GM12865 (cell line): Measurements from ENCODE around the gene MRM3.
"Not testable (repeated sequence)": the region's sequence is repeated elsewhere in the genome, so short reads cannot be mapped to it uniquely, and the experiment has no call there.

Experiments used
- DNase-seq: peaks from one replicate; pipeline ENCODE4 v3.0.0; 2010; ENCODE audit warnings: low read depth
- H3K4me3 ChIP-seq: 2 replicates; pipeline ENCODE4 v1.5.1; 2011; ENCODE audit warnings: mild to moderate bottlenecking, low read depth, low read length, control low read depth
- TF ChIP-seq, protein P1 (sequence below): IDR thresholded peaks from 2 replicates; pipeline ENCODE4 v1.5.1; 2011; ENCODE audit warnings: low read length, control low read depth, low read depth, inconsistent platforms; ENCODE audit not compliant: insufficient read depth; ENCODE audit errors: missing control alignments

MRM3 gene

DNA sequence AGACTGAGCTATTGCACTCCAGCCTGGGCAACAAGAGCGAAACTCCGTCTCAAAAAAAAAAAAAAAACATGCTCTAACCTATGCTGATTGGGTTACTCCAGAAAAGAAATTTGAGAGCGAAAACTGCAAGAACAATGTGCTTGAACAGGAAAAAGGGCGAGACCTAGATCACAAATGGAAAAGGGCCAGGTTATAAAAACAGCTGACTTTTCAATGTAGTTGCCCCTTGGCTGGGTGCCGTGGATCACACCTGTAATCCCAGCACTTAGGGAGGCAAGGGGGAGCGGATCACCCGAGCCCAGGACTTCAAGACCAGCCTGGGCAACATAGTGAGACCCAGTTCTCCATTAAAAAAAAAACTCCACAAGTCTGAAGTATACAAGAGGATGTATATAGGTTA, 48.8 kb downstream of the MRM3 start:
- TF ChIP-seq, protein P1, sequence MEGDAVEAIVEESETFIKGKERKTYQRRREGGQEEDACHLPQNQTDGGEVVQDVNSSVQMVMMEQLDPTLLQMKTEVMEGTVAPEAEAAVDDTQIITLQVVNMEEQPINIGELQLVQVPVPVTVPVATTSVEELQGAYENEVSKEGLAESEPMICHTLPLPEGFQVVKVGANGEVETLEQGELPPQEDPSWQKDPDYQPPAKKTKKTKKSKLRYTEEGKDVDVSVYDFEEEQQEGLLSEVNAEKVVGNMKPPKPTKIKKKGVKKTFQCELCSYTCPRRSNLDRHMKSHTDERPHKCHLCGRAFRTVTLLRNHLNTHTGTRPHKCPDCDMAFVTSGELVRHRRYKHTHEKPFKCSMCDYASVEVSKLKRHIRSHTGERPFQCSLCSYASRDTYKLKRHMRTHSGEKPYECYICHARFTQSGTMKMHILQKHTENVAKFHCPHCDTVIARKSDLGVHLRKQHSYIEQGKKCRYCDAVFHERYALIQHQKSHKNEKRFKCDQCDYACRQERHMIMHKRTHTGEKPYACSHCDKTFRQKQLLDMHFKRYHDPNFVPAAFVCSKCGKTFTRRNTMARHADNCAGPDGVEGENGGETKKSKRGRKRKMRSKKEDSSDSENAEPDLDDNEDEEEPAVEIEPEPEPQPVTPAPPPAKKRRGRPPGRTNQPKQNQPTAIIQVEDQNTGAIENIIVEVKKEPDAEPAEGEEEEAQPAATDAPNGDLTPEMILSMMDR, result no peak
- no peak for DNase-seq
- H3K4me3 ChIP-seq, result no peak overlapping the region

DNA sequence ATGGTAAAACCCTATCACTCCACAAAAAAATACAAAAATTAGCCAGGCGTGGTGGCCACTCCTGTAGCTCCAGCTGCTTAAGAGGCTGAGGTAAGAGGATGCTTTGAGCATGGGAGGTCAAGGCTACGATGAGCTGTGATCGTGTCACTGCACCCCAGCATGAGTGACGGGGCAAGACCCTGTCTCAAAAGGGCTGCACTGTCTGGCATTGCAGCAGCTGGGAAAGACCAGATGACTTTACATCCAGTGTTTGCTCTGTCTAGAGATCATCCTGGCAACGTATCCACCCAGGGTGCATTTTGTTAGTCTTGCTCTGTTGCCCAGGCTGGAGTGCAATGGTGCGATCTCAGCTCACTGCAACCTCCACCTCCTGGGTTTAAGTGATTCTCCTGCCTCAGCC, 52.0 kb downstream of the MRM3 start:
- DNase-seq, result no peak
- H3K4me3 ChIP-seq, result no peak overlapping the region
- TF ChIP-seq, protein P1, result no peak

DNA sequence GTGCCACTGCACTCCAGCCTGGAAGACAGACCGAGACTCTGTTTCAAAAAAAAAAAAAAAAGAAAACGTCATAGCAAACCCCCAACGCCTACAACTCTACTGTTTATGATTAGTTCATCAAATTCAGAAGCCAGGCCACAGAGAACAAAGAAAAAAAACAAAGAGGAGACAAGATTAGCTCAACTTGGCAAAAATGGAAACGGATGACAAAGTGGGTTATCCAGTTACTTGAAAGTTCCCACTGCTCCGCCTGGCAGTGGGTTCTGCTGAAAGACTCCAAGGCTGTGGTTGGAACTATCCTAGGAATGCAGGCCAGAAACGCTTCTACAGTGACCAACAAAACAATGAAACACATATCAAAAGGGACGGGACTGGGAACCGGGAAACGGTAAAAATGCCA, 53.1 kb downstream of the MRM3 start:
- TF ChIP-seq, protein P1, result no peak
- DNase-seq, result no peak
- H3K4me3 ChIP-seq, result no peak overlapping the region

DNA sequence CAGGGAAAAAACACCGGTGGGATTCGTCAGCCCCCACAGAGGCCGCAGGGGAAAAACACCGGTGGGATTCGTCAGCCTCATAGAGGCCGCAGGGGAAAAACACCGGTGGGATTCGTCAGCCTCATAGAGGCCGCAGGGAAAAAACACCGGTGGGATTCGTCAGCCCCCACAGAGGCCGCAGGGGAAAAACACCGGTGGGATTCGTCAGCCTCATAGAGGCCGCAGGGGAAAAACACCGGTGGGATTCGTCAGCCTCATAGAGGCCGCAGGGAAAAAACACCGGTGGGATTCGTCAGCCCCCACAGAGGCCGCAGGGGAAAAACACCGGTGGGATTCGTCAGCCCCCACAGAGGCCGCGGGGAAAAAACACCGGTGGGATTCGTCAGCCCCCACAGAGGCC, 53.6 kb downstream of the MRM3 start:
- not testable (repeated sequence) for H3K4me3 ChIP-seq, DNase-seq

DNA sequence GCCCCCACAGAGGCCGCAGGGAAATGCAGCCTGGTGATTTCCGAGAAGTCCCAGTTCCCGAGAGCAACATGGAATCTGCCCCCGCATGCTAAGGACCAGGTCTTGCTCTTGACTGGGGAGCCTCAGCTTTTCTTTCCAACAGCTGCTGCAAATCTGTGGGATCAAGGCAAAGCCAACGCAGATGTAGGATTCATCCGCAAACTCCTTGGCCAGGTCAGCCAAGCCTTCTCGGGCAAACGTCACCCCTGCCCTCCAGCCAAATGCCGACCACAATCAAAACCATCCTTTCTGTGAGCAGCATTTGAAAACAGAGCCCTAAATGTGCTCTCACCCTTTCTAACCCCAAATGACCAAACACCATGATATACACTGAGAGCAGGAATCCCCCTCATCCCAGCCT, 54.0 kb downstream of the MRM3 start:
- no peak overlapping the region for H3K4me3 ChIP-seq
- no peak for DNase-seq
- TF ChIP-seq, protein P1, result no peak

DNA sequence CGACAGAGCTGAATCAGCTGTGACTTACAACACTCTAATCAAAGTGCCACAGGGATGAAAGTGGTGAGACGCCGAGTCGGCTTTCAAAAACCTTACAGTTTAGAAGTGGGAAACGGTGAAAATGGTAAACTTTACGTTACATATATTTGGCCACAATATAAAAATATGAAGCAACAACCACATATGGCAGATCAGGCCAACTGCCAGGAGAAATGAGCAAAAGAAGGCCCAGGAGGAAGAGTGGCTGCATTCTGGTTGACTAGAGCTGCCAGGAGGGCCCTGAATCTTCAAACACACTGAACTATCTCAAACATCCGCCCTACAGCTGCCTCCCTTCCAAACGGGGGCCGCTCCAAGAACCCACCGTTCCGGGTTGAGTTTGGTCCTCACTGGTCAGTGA, 56.3 kb downstream of the MRM3 start:
- DNase-seq, result no peak
- TF ChIP-seq, protein P1, result no peak
- no peak overlapping the region for H3K4me3 ChIP-seq

DNA sequence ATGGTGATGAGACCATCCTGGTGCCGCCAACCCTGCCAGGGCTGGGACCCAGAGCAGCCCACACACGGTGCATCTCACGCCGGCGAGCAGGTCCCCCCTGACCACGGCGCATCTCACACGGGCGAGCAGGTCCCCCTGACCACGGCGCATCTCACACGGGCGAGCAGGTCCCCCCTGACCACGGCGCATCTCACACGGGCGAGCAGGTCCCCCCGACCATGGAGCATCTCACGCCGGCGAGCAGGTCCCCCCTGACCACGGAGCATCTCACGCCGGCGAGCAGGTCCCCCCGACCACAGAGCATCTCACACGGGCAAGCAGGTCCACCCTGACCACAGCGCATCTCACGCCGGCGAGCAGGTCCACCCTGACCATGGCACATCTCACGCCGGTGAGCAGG, 59.2 kb downstream of the MRM3 start:
- DNase-seq, result peak; percentile 27
- TF ChIP-seq, protein P1, result no peak

More for the DNA sequence above, 59.2 kb downstream of the MRM3 start:
- H3K4me3 ChIP-seq, result no peak overlapping the region
